Thyroid gland (tissue), 4 donors: ENCODE results near the gene TNIK. TPM values are rescaled to one million over a fixed set of nuclear protein-coding genes. Genes with fewer than 3 reads are reported as not detected.

ENCODE experiments used
- DNase-seq, 2 donors: peaks; one replicate each; pipeline ENCODE4 v3.0.0-alpha.2; 2019
- H3K27ac ChIP-seq, 3 donors: fragments of 200-600 bp; sonication (generic); 1 replicate in 2 of 3; 2 replicates in 1 of 3; pipeline ENCODE4 v1.5.1; 2016 to 2019; ENCODE audit warnings: mild to moderate bottlenecking in 1 of 3, moderate library complexity in 1 of 3
- H3K27me3 ChIP-seq: fragments of 200-600 bp; sonication (generic); one replicate; pipeline ENCODE4 v1.5.1; 2019
- H3K36me3 ChIP-seq, 2 donors: fragments of 200-600 bp; sonication (generic); one replicate each; pipeline ENCODE4 v1.5.1; 2016 to 2019
- H3K4me1 ChIP-seq, 2 donors: fragments of 200-600 bp; sonication (generic); one replicate each; pipeline ENCODE4 v1.5.1; 2017 to 2019
- H3K4me3 ChIP-seq, 3 donors: fragments of 200-600 bp; sonication (generic); replicated peaks in 1 of 3; 1 replicate in 2 of 3; 2 replicates in 1 of 3; pipeline ENCODE4 v1.5.1; 2016; ENCODE audit warnings: mild to moderate bottlenecking in 1 of 3
- H3K9me3 ChIP-seq: fragments of 200-600 bp; sonication (generic); one replicate; pipeline ENCODE4 v1.5.1; 2017
- CTCF ChIP-seq, 6 experiments: fragments of 200-600 bp in 3 of 6; fragments of 450-650 bp in 3 of 6; sonication (generic) in 3 of 6; IDR thresholded peaks; one replicate each; pipeline ENCODE4 v1.5.1; 2016 to 2019; ENCODE audit warnings: antibody characterized with exemption in 6 of 6, mild to moderate bottlenecking in 2 of 6, inconsistent platforms in 1 of 6, moderate library complexity in 1 of 6
- POLR2A ChIP-seq, 2 donors: fragments of 450-650 bp; IDR thresholded peaks; one replicate each; pipeline ENCODE4 v1.6.1; 2017; ENCODE audit warnings: antibody characterized with exemption in 2 of 2, mild to moderate bottlenecking in 2 of 2, moderate library complexity in 1 of 2
- WGBS, 2 donors: methylation state at CpG; one replicate each; pipeline ENCODE4 v1.1.5; 2017; 5-methylcytosine and 5-hydroxymethylcytosine counted together
- intact Hi-C: fragments of 100-400 bp; cut with DNase I; formaldehyde crosslinking; loops from one replicate; pipeline ENCODE4 v1.15.1; 2023
- total RNA-seq, 4 donors: library from RNA; depleted of rRNA; stranded (reverse); fragments of >200 nt; gene quantifications; one replicate each; pipeline ENCODE4 v1.2.3, GENCODE V29; 2016

TNIK gene
- total RNA-seq, 4 donors from 2014 or later, result 29.7 to 84.1 (median 48.9) TPM

- Histone ChIP-seq H3K27ac (no peak overlapping the region), H3K4me3 (no peak overlapping the region), H3K9me3 (no peaks in the 10 kb centered on the region), H3K4me1 (no peaks in the 10 kb centered on the region), H3K27me3 (no peaks in the 10 kb centered on the region), H3K36me3 (no peaks in the 10 kb centered on the region)
- no peak for DNase-seq
- no peak for TF ChIP-seq POLR2A (IDR thresholded peaks at IDR 0.05)
- no peak for TF ChIP-seq CTCF (IDR thresholded peaks at IDR 0.05)
- intact Hi-C loops, result no loop called here
- WGBS, 2 donors, result 93 to 97% methylated on average over 1 of the region's 1 CpG
These were observed 253.9 kb downstream of the TNIK start for GRCh38 chr3:171206283-171206682.

- Histone ChIP-seq H3K27ac (no peak overlapping the region), H3K27me3 (no peaks in the 10 kb centered on the region), H3K4me3 (no peak overlapping the region), H3K4me1 (peaks cover 2 to 3% of the 10 kb centered on the region in 2 donors), H3K9me3 (no peaks in the 10 kb centered on the region), H3K36me3 (no peaks in the 10 kb centered on the region)
- no peak for DNase-seq
- TF ChIP-seq POLR2A (IDR thresholded peaks at IDR 0.05) (no peak), CTCF (IDR thresholded peaks at IDR 0.05) (no peak)
- intact Hi-C loops, result no loop called here
- WGBS, 2 donors, result 79 to 98% methylated on average over 1 of the region's 1 CpG
These were observed 255.3 kb downstream of the TNIK start for GRCh38 chr3:171204942-171205341.

GRCh38 chr3:171201825-171202224 lies 258.4 kb downstream of the TNIK start:
- Histone ChIP-seq H3K36me3 (no peaks in the 10 kb centered on the region), H3K4me1 (peaks cover 3 to 5% of the 10 kb centered on the region in 2 donors), H3K4me3 (no peak overlapping the region), H3K27ac (no peak overlapping the region), H3K27me3 (no peaks in the 10 kb centered on the region), H3K9me3 (no peaks in the 10 kb centered on the region)
- TF ChIP-seq POLR2A (IDR thresholded peaks at IDR 0.05) (no peak), CTCF (IDR thresholded peaks at IDR 0.05) (no peak)
- no peak for DNase-seq
- WGBS, 2 donors, result 85 to 88% methylated on average over 6 of the region's 6 CpGs
- intact Hi-C loops, result no loop called here

GRCh38 chr3:171200750-171201088 lies 259.5 kb downstream of the TNIK start:
- Histone ChIP-seq H3K27me3 (no peaks in the 10 kb centered on the region), H3K36me3 (no peaks in the 10 kb centered on the region), H3K9me3 (no peaks in the 10 kb centered on the region), H3K4me1 (peaks cover 3 to 5% of the 10 kb centered on the region in 2 donors), H3K4me3 (no peak overlapping the region), H3K27ac (no peak overlapping the region)
- intact Hi-C loops, result no loop called here
- no peak for DNase-seq
- TF ChIP-seq CTCF (IDR thresholded peaks at IDR 0.05) (no peak), POLR2A (IDR thresholded peaks at IDR 0.05) (no peak)
- WGBS, 2 donors, result 87 to 97% methylated on average over 2 of the region's 2 CpGs

GRCh38 chr3:171200052-171200749 lies 260.0 kb downstream of the TNIK start:
- no peaks in the 10 kb centered on the region for H3K9me3 ChIP-seq
- DNase-seq, result no peak
- no peaks in the 10 kb centered on the region for H3K36me3 ChIP-seq
- H3K4me1 ChIP-seq, result peaks cover 3 to 5% of the 10 kb centered on the region in 2 donors
- WGBS, 2 donors, result 76 to 80% methylated on average over 3 of the region's 3 CpGs
- no peak overlapping the region for H3K27ac ChIP-seq
- no peak overlapping the region for H3K4me3 ChIP-seq
- no peaks in the 10 kb centered on the region for H3K27me3 ChIP-seq
- intact Hi-C loops, result no loop called here
- TF ChIP-seq CTCF (IDR thresholded peaks at IDR 0.05) (no peak), POLR2A (IDR thresholded peaks at IDR 0.05) (no peak)
